Pancreas (tissue), 10 donors: ENCODE measurements around the gene PGA3. TPM values are rescaled to one million over a fixed set of nuclear protein-coding genes. Genes with fewer than 3 reads are reported as not detected.

Source experiments
- ATAC-seq, 4 donors: fragments of 200-7000 bp; cut with Tn5 transposase; one replicate each; pipeline versions ENCODE4 v1.8.0 to v1.9.1; 2020; ENCODE audit warnings: mild to moderate bottlenecking in 4 of 4, moderate library complexity in 4 of 4
- DNase-seq, 6 donors: peaks; one replicate each; pipeline ENCODE4 v3.0.0-alpha.2; 2020
- FAIRE-seq: peaks from 2 replicates; lab custom pipeline; 2012; peaks lifted over from hg19 to GRCh38; lab: Jason Lieb, UNC
- H3K27ac ChIP-seq, 4 donors: fragments of 200-600 bp; sonication (generic); 1 replicate in 3 of 4; 2 replicates in 1 of 4; pipeline versions ENCODE4 v1.5.0 to v1.8.0; 2020
- H3K27me3 ChIP-seq, 4 donors: fragments of 200-600 bp; one replicate each; pipeline ENCODE4 v1.8.0; 2021
- H3K36me3 ChIP-seq, 3 donors: fragments of 200-600 bp; sonication (generic) in 1 of 3; one replicate each; pipeline versions ENCODE4 v1.5.0 to v1.8.0; 2020 to 2021
- H3K4me1 ChIP-seq, 3 donors: fragments of 200-600 bp; one replicate each; pipeline ENCODE4 v1.8.0; 2021
- H3K4me3 ChIP-seq, 4 donors: fragments of 200-600 bp; sonication (generic) in 2 of 4; one replicate each; pipeline versions ENCODE4 v1.5.0 to v1.8.0; 2020 to 2021
- H3K9me3 ChIP-seq, 4 donors: fragments of 200-600 bp; one replicate each; pipeline ENCODE4 v1.8.0; 2021
- WGBS, 2 donors: extraction: QIAGEN DNeasy Blood & Tissue Kit; methylation state at CpG; one replicate each; pipeline ENCODE4 v1.1.7; 2013; 5-methylcytosine and 5-hydroxymethylcytosine counted together
- intact Hi-C, 3 donors: fragments of 100-400 bp; cut with DNase I; formaldehyde crosslinking; loops; one replicate each; pipeline versions ENCODE4 v1.11.1 to v1.14.2; 2022
- polyA plus RNA-seq, 2 donors: library from polyadenylated mRNA; stranded (reverse); fragments of 200-250 nt; gene quantifications; one replicate each; pipeline ENCODE4 v1.2.3, GENCODE V29; 2013
- total RNA-seq, 6 donors: library from RNA; stranded (reverse); fragmentation: NEBNext Ultra II Directional in 4 of 6; extraction: Animal tissue kit (Norgen Biotek cat#: 25700) in 4 of 6; gene quantifications; one replicate each; pipeline versions ENCODE4 v1.2.1 to v1.2.4, GENCODE V29; 2021 to 2023
- TF ChIP-seq, protein P1 (sequence below), 4 donors: fragments of 200-600 bp; sonication (generic) in 3 of 4; IDR thresholded peaks; one replicate each; pipeline versions ENCODE4 v1.5.0 to v1.8.0; 2021; ENCODE audit warnings: antibody characterized with exemption in 4 of 4
- donor health status: healthy with polysubstance abuse.
- donor health status: DM: no; HTN: no; CAD: no; lungs with moderate emphysema.
- donor health status: DM: no; HTN: no; CAD: no.
- donor health status: control.
- donor health status: control.
- donor health status: Bipolar disorder and iron deficiency.
- donor health status: DM: yes; HTN: yes; CAD: no.
- donor health status: DM: no; HTN: no; CAD: no.
- donor health status: DM: no; HTN: no; CAD: no.
- donor health status: DM: yes; HTN: yes; CAD: no.

Gene PGA3
- total and polyA plus RNA-seq, 8 donors, result 0.08 to 7.4 (median 0.23) TPM; not detected in 4

- Histone ChIP-seq H3K9me3 (no peaks in the 10 kb centered on the region), H3K27ac (no peak overlapping the region), H3K4me1 (peaks cover 0 to 10% (median 0%) of the 10 kb centered on the region in 3 donors), H3K27me3 (no peaks in the 10 kb centered on the region), H3K4me3 (no peak overlapping the region), H3K36me3 (no peaks in the 10 kb centered on the region)
- DNase-seq, result no peak
- intact Hi-C loops, result no loop called here
- TF ChIP-seq, protein P1, sequence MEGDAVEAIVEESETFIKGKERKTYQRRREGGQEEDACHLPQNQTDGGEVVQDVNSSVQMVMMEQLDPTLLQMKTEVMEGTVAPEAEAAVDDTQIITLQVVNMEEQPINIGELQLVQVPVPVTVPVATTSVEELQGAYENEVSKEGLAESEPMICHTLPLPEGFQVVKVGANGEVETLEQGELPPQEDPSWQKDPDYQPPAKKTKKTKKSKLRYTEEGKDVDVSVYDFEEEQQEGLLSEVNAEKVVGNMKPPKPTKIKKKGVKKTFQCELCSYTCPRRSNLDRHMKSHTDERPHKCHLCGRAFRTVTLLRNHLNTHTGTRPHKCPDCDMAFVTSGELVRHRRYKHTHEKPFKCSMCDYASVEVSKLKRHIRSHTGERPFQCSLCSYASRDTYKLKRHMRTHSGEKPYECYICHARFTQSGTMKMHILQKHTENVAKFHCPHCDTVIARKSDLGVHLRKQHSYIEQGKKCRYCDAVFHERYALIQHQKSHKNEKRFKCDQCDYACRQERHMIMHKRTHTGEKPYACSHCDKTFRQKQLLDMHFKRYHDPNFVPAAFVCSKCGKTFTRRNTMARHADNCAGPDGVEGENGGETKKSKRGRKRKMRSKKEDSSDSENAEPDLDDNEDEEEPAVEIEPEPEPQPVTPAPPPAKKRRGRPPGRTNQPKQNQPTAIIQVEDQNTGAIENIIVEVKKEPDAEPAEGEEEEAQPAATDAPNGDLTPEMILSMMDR (IDR thresholded peaks at IDR 0.05), result no peak
- FAIRE-seq, result no peak
- no peak for ATAC-seq
- WGBS, 2 donors, result 88 to 94% methylated on average over 9 of the region's 9 CpGs
These were observed 35.1 kb upstream of the PGA3 start for GRCh38 chr11:61168042-61168688.

DNA sequence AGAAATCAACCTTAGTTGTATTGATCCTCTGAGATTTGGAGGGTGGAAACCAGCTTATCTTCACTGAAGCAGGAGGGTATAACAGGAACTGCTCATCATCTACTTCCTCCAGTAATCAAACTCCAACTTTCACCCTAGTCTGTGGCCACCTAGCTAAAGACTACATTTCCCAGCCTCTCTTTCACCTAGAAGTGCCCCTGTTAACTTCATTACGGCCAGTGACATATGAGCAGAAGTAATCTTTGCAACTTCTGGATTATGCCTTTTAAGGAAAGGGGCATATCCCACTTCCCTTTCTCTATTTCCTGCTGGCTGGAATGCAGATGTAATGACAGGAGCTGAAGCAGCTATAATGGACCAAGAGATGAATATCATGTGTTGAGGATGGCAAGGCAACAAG is 34.5 kb upstream of the PGA3 start:
- TF ChIP-seq, protein P1 (IDR thresholded peaks at IDR 0.05), result no peak
- no peaks in the 10 kb centered on the region for H3K9me3 ChIP-seq
- H3K4me1 ChIP-seq, result peaks cover 0 to 13% (median 0%) of the 10 kb centered on the region in 3 donors
- no peak overlapping the region for H3K4me3 ChIP-seq
- no peak for ATAC-seq
- no peaks in the 10 kb centered on the region for H3K36me3 ChIP-seq
- no peaks in the 10 kb centered on the region for H3K27me3 ChIP-seq
- FAIRE-seq, result no peak
- DNase-seq, result no peak
- intact Hi-C loops, result no loop called here
- H3K27ac ChIP-seq, result no peak overlapping the region
- 89 to 96% methylated on average over 1 of the region's 1 CpG for WGBS, 2 donors

DNA sequence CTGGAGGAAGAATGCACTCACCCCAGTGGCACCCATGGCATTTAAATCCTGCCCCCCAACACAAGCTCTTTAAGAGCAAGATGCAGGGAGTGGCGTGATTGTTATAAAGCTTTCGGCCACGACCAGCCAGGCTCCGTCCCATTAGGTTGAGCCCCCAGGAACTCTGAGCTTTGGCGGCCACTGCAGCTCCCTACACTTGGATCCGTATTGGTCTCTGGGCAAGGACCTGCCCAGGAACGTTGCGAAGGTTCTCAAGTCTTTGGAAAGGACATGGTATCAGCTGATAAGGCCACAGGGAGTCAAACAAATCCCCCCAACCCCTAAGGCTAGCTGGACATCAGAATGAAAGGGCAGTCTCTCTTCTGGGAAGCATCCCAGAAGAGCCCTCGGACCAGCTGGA is 32.7 kb upstream of the PGA3 start:
- ATAC-seq (no peak), FAIRE-seq (no peak), DNase-seq (no peak)
- intact Hi-C loops, result no loop called here
- Histone ChIP-seq H3K9me3 (no peaks in the 10 kb centered on the region), H3K27ac (no peak overlapping the region), H3K4me1 (peaks cover 0 to 18% (median 0%) of the 10 kb centered on the region in 3 donors), H3K4me3 (no peak overlapping the region), H3K36me3 (no peaks in the 10 kb centered on the region), H3K27me3 (no peaks in the 10 kb centered on the region)
- 81 to 85% methylated on average over 9 of the region's 9 CpGs for WGBS, 2 donors
- TF ChIP-seq, protein P1 (IDR thresholded peaks at IDR 0.05), result no peak

GRCh38 chr11:61171907-61172306 is 31.4 kb upstream of the PGA3 start:
- FAIRE-seq (no peak), DNase-seq (no peak), ATAC-seq (no peak)
- no peaks in the 10 kb centered on the region for H3K9me3 ChIP-seq
- WGBS, 2 donors, result 70% methylated on average over 3 of the region's 3 CpGs
- no peaks in the 10 kb centered on the region for H3K36me3 ChIP-seq
- intact Hi-C loops, result no loop called here
- no peak overlapping the region for H3K27ac ChIP-seq
- no peak overlapping the region for H3K4me3 ChIP-seq
- no peaks in the 10 kb centered on the region for H3K27me3 ChIP-seq
- TF ChIP-seq, protein P1 (IDR thresholded peaks at IDR 0.05), result no peak
- H3K4me1 ChIP-seq, result peaks cover 0 to 18% (median 0%) of the 10 kb centered on the region in 3 donors

GRCh38 chr11:61172356-61172755 is 31.0 kb upstream of the PGA3 start:
- ATAC-seq (no peak), FAIRE-seq (no peak), DNase-seq (no peak)
- peaks cover 0 to 18% (median 0%) of the 10 kb centered on the region in 3 donors for H3K4me1 ChIP-seq
- intact Hi-C loops, result no loop called here
- no peaks in the 10 kb centered on the region for H3K27me3 ChIP-seq
- no peaks in the 10 kb centered on the region for H3K36me3 ChIP-seq
- H3K9me3 ChIP-seq, result no peaks in the 10 kb centered on the region
- no peak overlapping the region for H3K4me3 ChIP-seq
- 83 to 86% methylated on average over 5 of the region's 5 CpGs for WGBS, 2 donors
- no peak overlapping the region for H3K27ac ChIP-seq
- TF ChIP-seq, protein P1 (IDR thresholded peaks at IDR 0.05), result no peak
